Measurements from ENCODE around the gene STIM1. TPM values are rescaled to one million over a fixed set of nuclear protein-coding genes. Genes with fewer than 3 reads are reported as not detected.

The STIM1 gene
- total RNA-seq, 1 experiment from 2014 or later: 18.0 TPM

- TF ChIP-seq, protein P1, sequence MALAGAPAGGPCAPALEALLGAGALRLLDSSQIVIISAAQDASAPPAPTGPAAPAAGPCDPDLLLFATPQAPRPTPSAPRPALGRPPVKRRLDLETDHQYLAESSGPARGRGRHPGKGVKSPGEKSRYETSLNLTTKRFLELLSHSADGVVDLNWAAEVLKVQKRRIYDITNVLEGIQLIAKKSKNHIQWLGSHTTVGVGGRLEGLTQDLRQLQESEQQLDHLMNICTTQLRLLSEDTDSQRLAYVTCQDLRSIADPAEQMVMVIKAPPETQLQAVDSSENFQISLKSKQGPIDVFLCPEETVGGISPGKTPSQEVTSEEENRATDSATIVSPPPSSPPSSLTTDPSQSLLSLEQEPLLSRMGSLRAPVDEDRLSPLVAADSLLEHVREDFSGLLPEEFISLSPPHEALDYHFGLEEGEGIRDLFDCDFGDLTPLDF (CRISPR knock-in tag; IDR thresholded peaks at IDR 0.05): no peak
Measured at GRCh38 chr11:4063348-4063747, 207.9 kb downstream of the STIM1 start (continued).

DNA sequence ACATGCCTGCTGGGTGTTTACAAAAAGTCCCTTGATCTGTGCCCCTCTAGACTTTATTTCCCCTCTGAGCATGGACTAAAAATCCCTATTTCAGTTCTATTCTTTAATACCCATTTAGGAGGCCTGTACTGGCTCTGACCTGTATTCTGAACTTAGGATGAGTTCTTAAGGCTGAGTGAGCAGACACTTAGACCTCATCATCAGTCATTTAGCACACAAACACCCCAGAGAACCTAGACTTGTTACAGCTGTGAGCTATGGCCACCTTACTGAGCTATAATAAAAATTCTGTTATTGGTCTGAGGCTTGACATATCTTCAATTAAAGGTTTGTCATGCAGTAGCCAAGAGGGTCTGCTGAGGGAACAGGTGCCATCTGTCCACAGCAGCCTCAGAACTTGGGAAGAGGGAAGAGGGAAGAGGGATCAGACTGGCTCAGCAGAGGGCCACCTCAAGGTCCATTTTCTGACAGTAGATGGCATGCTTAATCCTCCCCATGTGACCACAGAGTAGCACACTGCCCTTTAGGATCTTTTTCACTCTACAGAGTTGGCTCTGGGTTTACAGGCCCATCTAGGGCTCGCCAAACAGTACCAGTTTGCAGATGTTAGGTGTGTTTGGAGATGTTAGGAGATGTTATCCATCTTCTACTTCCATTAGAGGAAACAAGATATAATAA lies 209.0 kb downstream of the STIM1 start:
- peak; percentile 50; the same call in 1 of the 2 replicates for ATAC-seq
- Mint-ChIP-seq H3K9me3 (no peaks in the 10 kb centered on the region), H3K27ac (no peak overlapping the region), H3K4me1 (no peaks in the 10 kb centered on the region), H3K27me3 (ENCODE audit: low read depth) (no peaks in the 10 kb centered on the region), H3K36me3 (no peaks in the 10 kb centered on the region), H3K4me3 (no peak overlapping the region)
- ChIA-PET POLR2A (no interaction called here), CTCF (interaction anchor here (0.5 to 12.9 kb wide), 3 partner anchors 9 to 224 kb away, joined by 3 to 403 read pairs (median 4); partner anchors contain the start of genes RHOG and STIM1)
- no peak for DNase-seq (ENCODE audit: low spot score)
- TF ChIP-seq ZNF317 (CRISPR knock-in tag; IDR thresholded peaks at IDR 0.05; ENCODE audit: borderline replicate concordance, low read depth): no peak
- TF ChIP-seq, protein P2, sequence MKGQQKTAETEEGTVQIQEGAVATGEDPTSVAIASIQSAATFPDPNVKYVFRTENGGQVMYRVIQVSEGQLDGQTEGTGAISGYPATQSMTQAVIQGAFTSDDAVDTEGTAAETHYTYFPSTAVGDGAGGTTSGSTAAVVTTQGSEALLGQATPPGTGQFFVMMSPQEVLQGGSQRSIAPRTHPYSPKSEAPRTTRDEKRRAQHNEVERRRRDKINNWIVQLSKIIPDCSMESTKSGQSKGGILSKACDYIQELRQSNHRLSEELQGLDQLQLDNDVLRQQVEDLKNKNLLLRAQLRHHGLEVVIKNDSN (CRISPR knock-in tag; IDR thresholded peaks at IDR 0.05): 0 out of 2 replicates have a peak, but pooled peaks have one; percentile 27
- TF ChIP-seq, protein P3, sequence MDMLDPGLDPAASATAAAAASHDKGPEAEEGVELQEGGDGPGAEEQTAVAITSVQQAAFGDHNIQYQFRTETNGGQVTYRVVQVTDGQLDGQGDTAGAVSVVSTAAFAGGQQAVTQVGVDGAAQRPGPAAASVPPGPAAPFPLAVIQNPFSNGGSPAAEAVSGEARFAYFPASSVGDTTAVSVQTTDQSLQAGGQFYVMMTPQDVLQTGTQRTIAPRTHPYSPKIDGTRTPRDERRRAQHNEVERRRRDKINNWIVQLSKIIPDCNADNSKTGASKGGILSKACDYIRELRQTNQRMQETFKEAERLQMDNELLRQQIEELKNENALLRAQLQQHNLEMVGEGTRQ (CRISPR knock-in tag; IDR thresholded peaks at IDR 0.05): no peak

DNA sequence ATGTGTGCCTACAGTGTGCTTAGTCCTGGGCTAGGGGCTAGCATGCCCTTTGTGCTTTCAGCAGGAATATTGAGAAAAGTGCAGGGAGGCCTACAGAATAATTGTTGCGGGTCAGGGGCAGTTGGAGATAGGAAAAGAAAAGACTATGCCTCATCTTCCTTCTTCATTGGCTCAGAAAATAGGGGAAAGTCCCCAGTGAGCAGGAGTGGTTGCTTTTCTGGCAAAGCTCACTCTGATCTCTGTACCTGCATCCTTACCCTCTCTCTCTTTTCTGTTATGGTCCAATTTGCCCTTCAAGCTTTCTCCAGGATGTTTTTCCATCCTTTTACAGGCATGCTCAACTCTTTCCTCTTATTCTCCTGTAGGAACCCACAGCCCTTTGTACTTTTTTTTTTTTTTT lies 209.6 kb downstream of the STIM1 start:
- CTCF ChIA-PET: interaction anchor here (1.0 to 12.9 kb wide), 2 partner anchors 213 to 224 kb away, joined by 4 to 403 read pairs; partner anchors contain the start of genes RHOG and STIM1
- no peak for ATAC-seq
- POLR2A ChIA-PET: no interaction called here
- Mint-ChIP-seq H3K27me3 (ENCODE audit: low read depth) (no peaks in the 10 kb centered on the region), H3K4me1 (no peaks in the 10 kb centered on the region), H3K36me3 (no peaks in the 10 kb centered on the region), H3K9me3 (no peaks in the 10 kb centered on the region), H3K4me3 (no peak overlapping the region), H3K27ac (no peak overlapping the region)
- TF ChIP-seq TP53 (CRISPR knock-in tag; IDR thresholded peaks at IDR 0.05): no peak
- TF ChIP-seq ESRRA (CRISPR knock-in tag; IDR thresholded peaks at IDR 0.05; ENCODE audit: borderline replicate concordance): no peak
- TF ChIP-seq ZNF121 (CRISPR knock-in tag; IDR thresholded peaks at IDR 0.05): no peak
- no peak for TF ChIP-seq OVOL2 (CRISPR knock-in tag; IDR thresholded peaks at IDR 0.05; ENCODE audit: borderline replicate concordance)
- no peak for TF ChIP-seq ZNF671 (CRISPR knock-in tag; IDR thresholded peaks at IDR 0.05)
- TF ChIP-seq FOXK1 (CRISPR knock-in tag; IDR thresholded peaks at IDR 0.05): no peak
- no peak for TF ChIP-seq ETV6 (CRISPR knock-in tag; IDR thresholded peaks at IDR 0.05)
- TF ChIP-seq ZNF416 (CRISPR knock-in tag; IDR thresholded peaks at IDR 0.05): no peak
- DNase-seq (ENCODE audit: low spot score): no peak

DNA sequence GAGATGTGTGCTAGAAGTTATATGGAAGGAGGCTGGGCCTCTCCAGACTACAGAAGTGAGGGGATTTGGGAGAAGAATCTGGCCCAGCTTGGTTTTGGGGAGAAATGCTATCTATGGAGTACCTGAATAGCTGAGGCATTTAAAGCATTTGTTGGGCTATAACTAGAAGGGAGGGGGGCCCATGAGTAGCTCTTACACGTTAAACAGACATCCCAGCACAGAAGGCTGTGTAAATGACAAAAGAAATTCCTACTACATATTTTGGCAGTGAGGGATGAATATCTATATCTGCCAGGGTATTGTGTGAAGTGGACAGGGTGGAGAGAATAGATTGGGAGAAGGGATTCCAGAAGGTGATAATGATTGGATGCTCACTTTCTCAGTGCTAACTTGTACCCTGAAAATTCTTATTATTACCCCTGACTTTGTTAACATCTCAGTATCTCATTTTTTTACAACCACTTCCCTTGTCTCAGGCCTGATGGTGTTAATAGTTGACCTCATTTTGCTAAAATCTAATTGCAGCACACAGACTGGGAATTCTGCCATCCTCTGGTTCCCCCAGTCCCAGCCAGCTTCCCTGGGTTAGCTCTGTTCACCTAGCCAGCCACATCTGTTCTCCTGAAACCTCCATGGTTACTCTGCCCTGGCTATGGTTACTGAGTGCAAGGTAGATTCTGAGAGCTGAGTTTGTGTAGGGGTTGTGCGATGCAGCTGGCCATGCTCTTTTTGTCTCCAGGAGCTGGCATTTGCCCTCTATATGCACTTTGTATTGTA lies 210.3 kb downstream of the STIM1 start:
- Mint-ChIP-seq H3K36me3 (no peaks in the 10 kb centered on the region), H3K4me3 (no peak overlapping the region), H3K4me1 (no peaks in the 10 kb centered on the region), H3K27ac (no peak overlapping the region), H3K27me3 (ENCODE audit: low read depth) (no peaks in the 10 kb centered on the region), H3K9me3 (no peaks in the 10 kb centered on the region)
- ATAC-seq: peak; percentile 48
- CTCF ChIA-PET: interaction anchor here (1.0 to 12.9 kb wide), 2 partner anchors 214 to 225 kb away, joined by 4 to 403 read pairs; partner anchors contain the start of genes RHOG and STIM1
- POLR2A ChIA-PET: interaction anchor here (1.7 kb wide), 1 partner anchor 211 kb away, joined by 8 read pairs; the partner anchor contains the start of gene STIM1
- DNase-seq (ENCODE audit: low spot score): no peak
- TF ChIP-seq MYBL2 (CRISPR knock-in tag; IDR thresholded peaks at IDR 0.05): no peak
- TF ChIP-seq, protein P4, sequence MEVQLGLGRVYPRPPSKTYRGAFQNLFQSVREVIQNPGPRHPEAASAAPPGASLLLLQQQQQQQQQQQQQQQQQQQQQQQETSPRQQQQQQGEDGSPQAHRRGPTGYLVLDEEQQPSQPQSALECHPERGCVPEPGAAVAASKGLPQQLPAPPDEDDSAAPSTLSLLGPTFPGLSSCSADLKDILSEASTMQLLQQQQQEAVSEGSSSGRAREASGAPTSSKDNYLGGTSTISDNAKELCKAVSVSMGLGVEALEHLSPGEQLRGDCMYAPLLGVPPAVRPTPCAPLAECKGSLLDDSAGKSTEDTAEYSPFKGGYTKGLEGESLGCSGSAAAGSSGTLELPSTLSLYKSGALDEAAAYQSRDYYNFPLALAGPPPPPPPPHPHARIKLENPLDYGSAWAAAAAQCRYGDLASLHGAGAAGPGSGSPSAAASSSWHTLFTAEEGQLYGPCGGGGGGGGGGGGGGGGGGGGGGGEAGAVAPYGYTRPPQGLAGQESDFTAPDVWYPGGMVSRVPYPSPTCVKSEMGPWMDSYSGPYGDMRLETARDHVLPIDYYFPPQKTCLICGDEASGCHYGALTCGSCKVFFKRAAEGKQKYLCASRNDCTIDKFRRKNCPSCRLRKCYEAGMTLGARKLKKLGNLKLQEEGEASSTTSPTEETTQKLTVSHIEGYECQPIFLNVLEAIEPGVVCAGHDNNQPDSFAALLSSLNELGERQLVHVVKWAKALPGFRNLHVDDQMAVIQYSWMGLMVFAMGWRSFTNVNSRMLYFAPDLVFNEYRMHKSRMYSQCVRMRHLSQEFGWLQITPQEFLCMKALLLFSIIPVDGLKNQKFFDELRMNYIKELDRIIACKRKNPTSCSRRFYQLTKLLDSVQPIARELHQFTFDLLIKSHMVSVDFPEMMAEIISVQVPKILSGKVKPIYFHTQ (CRISPR knock-in tag; IDR thresholded peaks at IDR 0.05): no peak
- TF ChIP-seq, protein P5, sequence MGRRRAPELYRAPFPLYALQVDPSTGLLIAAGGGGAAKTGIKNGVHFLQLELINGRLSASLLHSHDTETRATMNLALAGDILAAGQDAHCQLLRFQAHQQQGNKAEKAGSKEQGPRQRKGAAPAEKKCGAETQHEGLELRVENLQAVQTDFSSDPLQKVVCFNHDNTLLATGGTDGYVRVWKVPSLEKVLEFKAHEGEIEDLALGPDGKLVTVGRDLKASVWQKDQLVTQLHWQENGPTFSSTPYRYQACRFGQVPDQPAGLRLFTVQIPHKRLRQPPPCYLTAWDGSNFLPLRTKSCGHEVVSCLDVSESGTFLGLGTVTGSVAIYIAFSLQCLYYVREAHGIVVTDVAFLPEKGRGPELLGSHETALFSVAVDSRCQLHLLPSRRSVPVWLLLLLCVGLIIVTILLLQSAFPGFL (CRISPR knock-in tag; IDR thresholded peaks at IDR 0.05; ENCODE audit: borderline replicate concordance): no peak
- no peak for TF ChIP-seq ETV6 (CRISPR knock-in tag; IDR thresholded peaks at IDR 0.05)
- no peak for TF ChIP-seq FOXP1 (CRISPR knock-in tag; IDR thresholded peaks at IDR 0.05; ENCODE audit: borderline replicate concordance)
- TF ChIP-seq ZNF219 (CRISPR knock-in tag; IDR thresholded peaks at IDR 0.05; ENCODE audit: borderline replicate concordance): no peak
- TF ChIP-seq GRHL2 (CRISPR knock-in tag; IDR thresholded peaks at IDR 0.05; ENCODE audit: insufficient replicate concordance, severe bottlenecking): no peak
- TF ChIP-seq GTF2I (CRISPR knock-in tag; conservative IDR thresholded peaks at IDR 0.05): no peak

All from WTC11 (cell line).